Measurements from ENCODE around the gene SGCB. TPM values are rescaled to one million over a fixed set of nuclear protein-coding genes. Genes with fewer than 3 reads are reported as not detected.

Gene SGCB
- total and polyA plus RNA-seq, 11 donors, result 17.4 to 111 (median 72.5) TPM

GRCh38 chr4:52037689-52038102 lies 403 bp downstream of the SGCB start:
- intact Hi-C loops (cut with DNase I), result loop anchor here in 4 of 10 donors (2.0 to 10.0 kb wide), 3 partner anchors 17 to 1337 kb away; partner anchors contain the start of genes DCUN1D4 (in 4 of the 4) and FIP1L1 (in 1 of the 4)
- peak overlapping the region; percentile 60 to 94 (median 78) for H3K4me3 ChIP-seq
- H3K4me1 ChIP-seq, result peaks cover 3 to 31% (median 20%) of the 10 kb centered on the region in 12 donors
- ATAC-seq (peak; percentile 62 to 75 (median 68)), DNase-seq (peak; percentile 31 to 75 (median 51))
- H3K36me3 ChIP-seq, result peaks cover 0 to 7% (median 0%) of the 10 kb centered on the region in 9 donors
- H3K27me3 ChIP-seq, result peaks cover 0 to 21% (median 0%) of the 10 kb centered on the region in 9 donors
- H3K9me3 ChIP-seq, result no peaks in the 10 kb centered on the region
- WGBS, 4 donors, result 0 to 1% (median 0%) methylated on average over 16 to 25 of the region's 25 CpGs
- H3K27ac ChIP-seq, result peak overlapping the region; percentile 62 to 92 (median 85)
- TF ChIP-seq CTCF (IDR thresholded peaks at IDR 0.05) (no peak), POLR2A (IDR thresholded peaks at IDR 0.05) (no peak)

GRCh38 chr4:52036886-52037530 lies 1.1 kb downstream of the SGCB start:
- no peaks in the 10 kb centered on the region for H3K9me3 ChIP-seq
- 7 to 16% (median 9%) methylated on average over 7 of the region's 7 CpGs for WGBS, 4 donors
- DNase-seq, result no peak
- peak; percentile 7 to 62 (median 46) for ATAC-seq
- H3K4me1 ChIP-seq, result peaks cover 3 to 31% (median 20%) of the 10 kb centered on the region in 12 donors
- H3K4me3 ChIP-seq, result peak overlapping the region; percentile 60 to 94 (median 78)
- intact Hi-C loops (cut with DNase I), result loop anchor here in 4 of 10 donors (5.0 to 10.0 kb wide), 2 partner anchors 195 to 1338 kb away; partner anchors contain the start of genes DCUN1D4 (in 4 of the 4) and FIP1L1 (in 1 of the 4)
- peak overlapping the region in 11 of 12 donors; percentile 78 to 92 (median 85) for H3K27ac ChIP-seq
- H3K27me3 ChIP-seq, result peaks cover 0 to 20% (median 0%) of the 10 kb centered on the region in 9 donors
- peaks cover 0 to 14% (median 2%) of the 10 kb centered on the region in 9 donors for H3K36me3 ChIP-seq
- TF ChIP-seq POLR2A (IDR thresholded peaks at IDR 0.05) (no peak), CTCF (IDR thresholded peaks at IDR 0.05) (no peak)

GRCh38 chr4:52035190-52035589 lies 2.9 kb downstream of the SGCB start:
- H3K4me3 ChIP-seq, result no peak overlapping the region
- 96 to 98% (median 97%) methylated on average over 2 of the region's 2 CpGs for WGBS, 4 donors
- intact Hi-C loops (cut with DNase I), result loop anchor here in 4 of 10 donors (5.0 to 10.0 kb wide), 2 partner anchors 193 to 1340 kb away; partner anchors contain the start of genes DCUN1D4 (in 4 of the 4) and FIP1L1 (in 1 of the 4)

More at GRCh38 chr4:52035190-52035589, 2.9 kb downstream of the SGCB start:
- TF ChIP-seq POLR2A (IDR thresholded peaks at IDR 0.05), result no peak
- no peak for TF ChIP-seq CTCF (IDR thresholded peaks at IDR 0.05)
- H3K4me1 ChIP-seq, result peaks cover 3 to 31% (median 20%) of the 10 kb centered on the region in 12 donors
- no peak overlapping the region for H3K27ac ChIP-seq
- no peaks in the 10 kb centered on the region for H3K9me3 ChIP-seq
- DNase-seq (no peak), ATAC-seq (no peak)
- H3K36me3 ChIP-seq, result peaks cover 0 to 31% (median 12%) of the 10 kb centered on the region in 9 donors
- peaks cover 0 to 20% (median 0%) of the 10 kb centered on the region in 9 donors for H3K27me3 ChIP-seq
